Measurements from ENCODE around the gene RFNG. TPM values are rescaled to one million over a fixed set of nuclear protein-coding genes. Genes with fewer than 3 reads are reported as not detected.

The RFNG gene
- total and polyA plus RNA-seq, 2 of the 4 experiments (the other 2 are of a cell fraction), result 6.8 to 47.3 TPM

- no peak overlapping the region for H3K4me2 ChIP-seq (ENCODE audit: low read depth, low read length)
- H4K8ac ChIP-seq (ENCODE audit: low read depth in 2 of 2, low read length in 2 of 2), result no peak overlapping the region
- no peak overlapping the region for H3K23ac ChIP-seq (ENCODE audit: low read depth, low read length)
- H3K9me1 ChIP-seq (ENCODE audit: insufficient read depth, low read length), result no peaks in the 10 kb centered on the region
- POLR2A ChIA-PET (ENCODE audit: unreplicated experiment), result no interaction called here
- H3K4me1 ChIP-seq (ENCODE audit: control insufficient read depth, insufficient read depth, low read length), result peaks cover 9% of the 10 kb centered on the region; the same call in 1 of the 2 replicates
- no peak overlapping the region for H4K5ac ChIP-seq (ENCODE audit: low read depth, low read length)
- H4K91ac ChIP-seq (ENCODE audit: insufficient read depth, low read depth, low read length), result no peak overlapping the region
- in situ Hi-C loops (cut with MboI; ENCODE audit: low sequenced_read_pairs), result no loop called here
- H3K9ac ChIP-seq (ENCODE audit: low read depth, low read length), result no peak overlapping the region
- no peaks in the 10 kb centered on the region for H3K9me3 ChIP-seq (ENCODE audit: control insufficient read depth, insufficient read depth, low read length)
- no peak overlapping the region for H2AK5ac ChIP-seq (ENCODE audit: low read depth, low read length)
- H3K18ac ChIP-seq (ENCODE audit: low read depth, low read length), result no peak overlapping the region
- BruUV-seq (replicated peaks), result TSS peak; percentile 94
- DNase-seq (no peak), ATAC-seq (ENCODE audit: low read depth) (0 out of 2 replicates have a peak, but pooled peaks have one; percentile 5)
- TF ChIP-seq CHD1 (IDR thresholded peaks at IDR 0.05; ENCODE audit: low read depth, low read length), result no peak
- no peak for TF ChIP-seq USF2 (IDR thresholded peaks at IDR 0.05; ENCODE audit: low read depth, low read length)
- TF ChIP-seq CTCF (conservative IDR thresholded peaks at IDR 0.05; ENCODE audit: low read depth, low read length), result no peak
- no peak for TF ChIP-seq BHLHE40 (IDR thresholded peaks at IDR 0.05; ENCODE audit: low read depth, low read length)
- TF ChIP-seq SMC3 (IDR thresholded peaks at IDR 0.05; ENCODE audit: low read depth, low read length), result no peak
- TF ChIP-seq MXI1 (IDR thresholded peaks at IDR 0.05; ENCODE audit: borderline replicate concordance, low read depth, low read length), result no peak
- TF ChIP-seq RCOR1 (IDR thresholded peaks at IDR 0.05; ENCODE audit: insufficient replicate concordance, low read length), result no peak
- TF ChIP-seq NFE2L2 (IDR thresholded peaks at IDR 0.05; ENCODE audit: low read depth, low read length), result no peak
- no peak for TF ChIP-seq MAFK (IDR thresholded peaks at IDR 0.05; ENCODE audit: low read depth, low read length)
- no peak for TF ChIP-seq RAD21 (IDR thresholded peaks at IDR 0.05; ENCODE audit: low read length)
- H2BK15ac ChIP-seq (ENCODE audit: low read depth, low read length), result no peak overlapping the region
- intact Hi-C loops (cut with micrococcal nuclease), result no loop called here
- CTCF ChIA-PET, result no interaction called here
- no peak overlapping the region for H3K4me3 ChIP-seq (ENCODE audit: insufficient read depth, low read depth, low read length)
- peaks cover 4% of the 10 kb centered on the region for H4K20me1 ChIP-seq (ENCODE audit: insufficient read depth, low read length)
- no peak overlapping the region for H3K27ac ChIP-seq (ENCODE audit: insufficient read depth, low read length)
- no peak overlapping the region for H3K56ac ChIP-seq (ENCODE audit: extremely low read depth, insufficient read depth, low read length)
- H2BK120ac ChIP-seq (ENCODE audit: low read depth, low read length), result no peak overlapping the region
- no peak overlapping the region for H3K4ac ChIP-seq (ENCODE audit: low read depth, low read length)
- peak overlapping the region; percentile 15 for H2AK9ac ChIP-seq (replicated peaks; ENCODE audit: low read depth, low read length, poor library complexity)
- no peak overlapping the region for H3K14ac ChIP-seq (replicated peaks; ENCODE audit: low read depth, low read length)
- 89% methylated on average over 3 of the region's 29 CpGs; no CpG with 5 or more reads in 1 of the 2 experiments for WGBS, 2 experiments (ENCODE audit: extremely low coverage in 2 of 2, insufficient read length in 1 of 2)
- no peak overlapping the region for H2AFZ ChIP-seq (replicated peaks; ENCODE audit: low read length, poor library complexity)
- dilution Hi-C loops (cut with HindIII; ENCODE audit: low sequenced_read_pairs, unreplicated experiment), result no loop called here
- H2BK20ac ChIP-seq (ENCODE audit: low read depth, low read length), result no peak overlapping the region
- peaks cover 6 to 29% of the 10 kb centered on the region in 2 experiments for H3K79me1 ChIP-seq (ENCODE audit: low read depth in 1 of 2, low read length in 2 of 2)
- H3K27me3 ChIP-seq (ENCODE audit: control insufficient read depth, insufficient read depth, low read length), result no peaks in the 10 kb centered on the region
- no peak overlapping the region for H2BK5ac ChIP-seq (ENCODE audit: low read depth, low read length, poor library complexity, severe bottlenecking)
- peaks cover 71% of the 10 kb centered on the region for H3K36me3 ChIP-seq (ENCODE audit: control insufficient read depth, insufficient read depth, low read length)
Measured at GRCh38 chr17:82056729-82057621, 5.4 kb upstream of the RFNG start.
